ENCODE measurements around the gene SLN. TPM values are rescaled to one million over a fixed set of nuclear protein-coding genes. Genes with fewer than 3 reads are reported as not detected.

Gene SLN
- total RNA-seq, 2 experiments from 2014 or later: not detected

GRCh38 chr11:107689317-107690202 is 22.3 kb downstream of the SLN start:
- POLR2A ChIA-PET: no interaction called here
- CTCF ChIA-PET: interaction anchor here (0.7 to 1.4 kb wide), 9 partner anchors 14 to 142 kb away, joined by 3 to 8 read pairs (median 3); no protein-coding TSS in a partner anchor

- POLR2A ChIA-PET: no interaction called here
- CTCF ChIA-PET: interaction anchor here (1.1 to 1.4 kb wide), 2 partner anchors 112 to 139 kb away, joined by 3 to 4 read pairs; no protein-coding TSS in a partner anchor
Measured at GRCh38 chr11:107688322-107688918, 23.4 kb downstream of the SLN start.

GRCh38 chr11:107683807-107684206 is 28.0 kb downstream of the SLN start:
- POLR2A ChIA-PET: no interaction called here

GRCh38 chr11:107683061-107683460 is 28.8 kb downstream of the SLN start:
- CTCF ChIA-PET: interaction anchor here (1.1 kb wide), 1 partner anchor 173 kb away, joined by 3 read pairs; no protein-coding TSS in a partner anchor
- POLR2A ChIA-PET: no interaction called here

More at GRCh38 chr11:107683807-107684206, 28.0 kb downstream of the SLN start:
- CTCF ChIA-PET: interaction anchor here (1.1 kb wide), 1 partner anchor 173 kb away, joined by 3 read pairs; no protein-coding TSS in a partner anchor

- CTCF ChIA-PET: interaction anchor here (0.8 kb wide), 1 partner anchor 9 kb away, joined by 3 read pairs; no protein-coding TSS in a partner anchor
Measured at GRCh38 chr11:107682572-107682971, 29.3 kb downstream of the SLN start.

GRCh38 chr11:107682171-107682570 is 29.7 kb downstream of the SLN start:
- CTCF ChIA-PET: interaction anchor here (0.8 kb wide), 1 partner anchor 9 kb away, joined by 3 read pairs; no protein-coding TSS in a partner anchor
- POLR2A ChIA-PET: no interaction called here

More at GRCh38 chr11:107682572-107682971, 29.3 kb downstream of the SLN start:
- POLR2A ChIA-PET: no interaction called here

- CTCF ChIA-PET: interaction anchor here (0.7 kb wide), 1 partner anchor 71 kb away, joined by 3 read pairs; no protein-coding TSS in a partner anchor
- POLR2A ChIA-PET: no interaction called here
Measured at GRCh38 chr11:107679255-107680024, 32.4 kb downstream of the SLN start.

- CTCF ChIA-PET: no interaction called here
- POLR2A ChIA-PET: no interaction called here
Measured at GRCh38 chr11:107678632-107678971, 33.3 kb downstream of the SLN start.

GRCh38 chr11:107677924-107678631 is 33.8 kb downstream of the SLN start:
- POLR2A ChIA-PET: no interaction called here

GRCh38 chr11:107676336-107677057 is 35.4 kb downstream of the SLN start:
- CTCF ChIA-PET: interaction anchor here (1.1 kb wide), 1 partner anchor 13 kb away, joined by 3 read pairs; no protein-coding TSS in a partner anchor
- POLR2A ChIA-PET: no interaction called here

More at GRCh38 chr11:107677924-107678631, 33.8 kb downstream of the SLN start:
- CTCF ChIA-PET: no interaction called here

GRCh38 chr11:107675902-107676301 is 36.0 kb downstream of the SLN start:
- CTCF ChIA-PET: interaction anchor here (1.1 kb wide), 1 partner anchor 13 kb away, joined by 3 read pairs; no protein-coding TSS in a partner anchor
- POLR2A ChIA-PET: no interaction called here

GRCh38 chr11:107669893-107670601 is 41.8 kb downstream of the SLN start:
- ChIA-PET POLR2A (interaction anchor here (0.7 kb wide), 1 partner anchor 672 kb away, joined by 4 read pairs; no protein-coding TSS in a partner anchor), CTCF (interaction anchor here (0.7 kb wide), 1 partner anchor 106 kb away, joined by 3 read pairs; no protein-coding TSS in a partner anchor)

- CTCF ChIA-PET: no interaction called here
Measured at GRCh38 chr11:107669191-107669740, 42.6 kb downstream of the SLN start.

GRCh38 chr11:107666911-107667613 is 44.8 kb downstream of the SLN start:
- ChIA-PET CTCF (no interaction called here), POLR2A (no interaction called here)

More at GRCh38 chr11:107669191-107669740, 42.6 kb downstream of the SLN start:
- POLR2A ChIA-PET: no interaction called here

- ChIA-PET POLR2A (no interaction called here), CTCF (no interaction called here)
Measured at GRCh38 chr11:107665018-107665417, 46.8 kb downstream of the SLN start.

GRCh38 chr11:107661656-107662055 is 50.2 kb downstream of the SLN start:
- CTCF ChIA-PET: no interaction called here
- POLR2A ChIA-PET: interaction anchor here (0.8 kb wide), 1 partner anchor 236 kb away, joined by 3 read pairs; no protein-coding TSS in a partner anchor

GRCh38 chr11:107660066-107660465 is 51.8 kb downstream of the SLN start:
- ChIA-PET POLR2A (no interaction called here), CTCF (no interaction called here)

Data from activated CD8-positive, alpha-beta memory T cell treated with anti-CD3 and anti-CD28 coated beads for 36 hours (primary cell).